Breast epithelium (tissue), 3 donors: ENCODE data around the gene EIF3I.

Experiments used
- CTCF ChIP-seq, 3 donors: fragments of 450-650 bp; IDR thresholded peaks; one replicate each; pipeline ENCODE4 v1.5.1; 2016 to 2017; ENCODE audit warnings: antibody characterized with exemption in 3 of 3, mild to moderate bottlenecking in 3 of 3, moderate library complexity in 3 of 3
- POLR2A ChIP-seq: fragments of 450-650 bp; IDR thresholded peaks from one replicate; pipeline ENCODE4 v1.6.1; 2016; ENCODE audit warnings: antibody characterized with exemption, mild to moderate bottlenecking, moderate library complexity

GRCh38 chr1:32201011-32201855 lies 21.0 kb upstream of the EIF3I start:
- TF ChIP-seq CTCF (IDR thresholded peaks at IDR 0.05) (no peak), POLR2A (no peak)
